CD4-positive, alpha-beta T cell (primary cell): ENCODE results near the gene MORN4. TPM values are rescaled to one million over a fixed set of nuclear protein-coding genes. Genes with fewer than 3 reads are reported as not detected.
A peak's percentile ranks its signal among the peaks of the same experiment; 100 is the strongest.

ENCODE experiments used
- ATAC-seq: fragments of 200-7000 bp; cut with Tn5 transposase; one replicate; pipeline ENCODE4 v1.10.0; 2022; ENCODE audit warnings: mild to moderate bottlenecking; ENCODE audit not compliant: poor library complexity
- CTCF ChIA-PET: fragments of 350-600 bp; sonication (Branson Sonifier 250); formaldehyde crosslinking; loops from one replicate; lab custom pipeline; 2021; ENCODE audit warnings: antibody characterized with exemption, inconsistent platforms; lab: Charles Lee
- POLR2A ChIA-PET: fragments of 350-600 bp; sonication (Branson Sonifier 250); formaldehyde crosslinking; loops from one replicate; lab custom pipeline; 2021; ENCODE audit warnings: antibody characterized with exemption, inconsistent platforms; lab: Charles Lee
- DNase-seq, 14 experiments: peaks; one replicate each; pipeline ENCODE4 v3.0.0-alpha.2; 2013 to 2020; ENCODE audit warnings: mixed read lengths in 2 of 14
- H3K27ac ChIP-seq, 2 donors: one replicate each; pipeline versions ENCODE4 v1.5.1 to v1.7.0; 2013; ENCODE audit warnings: low read length in 2 of 2, low read depth in 1 of 2, mild to moderate bottlenecking in 1 of 2
- H3K27me3 ChIP-seq, 2 experiments: 1 replicate in 1 of 2; 2 replicates in 1 of 2; pipeline versions ENCODE4 v1.6.1 to v1.7.0; 2013; ENCODE audit warnings: low read length in 2 of 2, control low read depth in 1 of 2, mild to moderate bottlenecking in 1 of 2, moderate library complexity in 1 of 2; ENCODE audit not compliant: insufficient read depth in 2 of 2, control insufficient read depth in 1 of 2
- H3K36me3 ChIP-seq: one replicate; pipeline ENCODE4 v1.6.1; 2013; ENCODE audit warnings: low read length, control low read depth; ENCODE audit not compliant: insufficient read depth
- H3K4me1 ChIP-seq: one replicate; pipeline ENCODE4 v1.6.1; 2013; ENCODE audit warnings: low read length, control low read depth; ENCODE audit not compliant: insufficient read depth
- H3K4me3 ChIP-seq: one replicate; pipeline ENCODE4 v1.5.1; 2013; ENCODE audit warnings: mild to moderate bottlenecking, low read length, moderate library complexity
- H3K9me3 ChIP-seq, 2 experiments: 1 replicate in 1 of 2; 2 replicates in 1 of 2; pipeline versions ENCODE4 v1.6.1 to v1.7.0; 2013; ENCODE audit warnings: low read length in 2 of 2, mild to moderate bottlenecking in 2 of 2, control low read depth in 1 of 2, moderate library complexity in 1 of 2; ENCODE audit not compliant: control insufficient read depth in 1 of 2, insufficient read depth in 1 of 2
- H3K27ac Mint-ChIP-seq: one replicate; pipeline ENCODE4 v1.8.0; 2020; ENCODE audit warnings: mixed read lengths
- H3K27me3 Mint-ChIP-seq: one replicate; pipeline ENCODE4 v1.8.0; 2021; ENCODE audit warnings: mixed read lengths
- H3K36me3 Mint-ChIP-seq: one replicate; pipeline ENCODE4 v1.8.0; 2021; ENCODE audit warnings: low read depth, mixed read lengths
- H3K4me1 Mint-ChIP-seq: one replicate; pipeline ENCODE4 v1.8.0; 2021; ENCODE audit warnings: low read depth, mixed read lengths
- H3K4me3 Mint-ChIP-seq: one replicate; pipeline ENCODE4 v1.8.0; 2020; ENCODE audit warnings: mild to moderate bottlenecking, mixed read lengths
- H3K9me3 Mint-ChIP-seq: one replicate; pipeline ENCODE4 v1.8.0; 2020; ENCODE audit warnings: mixed read lengths
- intact Hi-C, 2 experiments: fragments of 100-400 bp; cut with DNase I in 1 of 2; cut with micrococcal nuclease in 1 of 2; formaldehyde crosslinking; loops; one replicate each; pipeline versions ENCODE4 v1.15.1 to v1.9.0; 2023 to 2025; cut with DNase I, micrococcal nuclease
- total RNA-seq, 174 experiments: library from RNA in 2 of 174; stranded (reverse) in 2 of 174; gene quantifications; one replicate each; pipeline ENCODE4 v1.2.3 and lab custom pipeline; 2021 to 2026
- TF ChIP-seq, protein P1 (sequence below): fragments of 200-600 bp; IDR thresholded peaks from one replicate; pipeline ENCODE4 v1.8.0; 2022; ENCODE audit warnings: antibody characterized with exemption, mild to moderate bottlenecking

The MORN4 gene
- total RNA-seq, 2 experiments from 2014 or later = 0.36 to 0.39 TPM

DNA sequence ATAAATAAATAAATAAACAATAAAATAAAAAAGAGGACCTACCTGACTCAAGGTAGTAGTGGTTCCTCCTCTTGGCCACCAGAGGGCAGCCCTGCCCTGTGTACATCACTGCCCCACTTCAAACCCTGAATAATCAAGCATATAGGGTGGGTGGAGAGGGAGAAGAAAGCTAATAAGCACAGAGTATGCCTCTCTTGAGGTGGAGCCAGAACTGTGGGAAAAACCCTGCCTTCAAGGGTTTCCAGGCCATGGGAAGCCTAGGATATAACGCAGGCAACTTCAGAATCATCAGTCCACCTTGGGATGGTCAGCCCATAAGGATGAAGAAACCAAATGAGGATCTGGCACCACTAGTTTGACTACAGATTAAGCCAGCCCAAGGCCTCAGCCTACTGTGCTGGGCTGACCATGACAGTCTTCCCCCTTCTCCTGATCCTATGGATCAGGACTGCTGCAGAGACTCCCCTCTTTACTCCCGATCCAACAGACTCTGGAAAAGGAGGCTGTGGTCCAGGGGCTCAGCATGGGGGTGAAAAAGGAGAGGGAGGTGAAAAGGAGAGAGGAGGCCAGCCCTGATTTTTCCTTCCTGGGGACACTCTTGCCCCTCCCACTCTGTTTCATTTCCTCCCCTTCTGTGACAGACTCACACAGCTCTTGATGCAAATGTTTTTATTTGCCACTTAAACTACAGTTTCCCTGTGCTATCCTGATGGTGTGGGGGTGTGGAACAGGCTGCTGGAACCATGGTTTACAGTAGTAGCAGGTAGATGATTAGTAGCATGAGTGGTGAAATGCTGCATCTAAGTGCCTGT is 43.7 kb upstream of the MORN4 start:
- DNase-seq (peak; percentile 19 to 82 (median 44)), ATAC-seq (peak; percentile 94)
- Mint-ChIP-seq H3K9me3 (no peaks in the 10 kb centered on the region), H3K27me3 (no peaks in the 10 kb centered on the region), H3K27ac (no peak overlapping the region), H3K4me3 (no peak overlapping the region), H3K36me3 (peaks cover 44% of the 10 kb centered on the region), H3K4me1 (no peaks in the 10 kb centered on the region)
- no peaks in the 10 kb centered on the region for H3K9me3 ChIP-seq
- intact Hi-C loops = loop anchor here (1.0 to 10.0 kb wide), 5 partner anchors 24 to 368 kb away; partner anchors contain the start of gene MARVELD1 (in 2 of the 2)
- H3K36me3 ChIP-seq = peaks cover 36% of the 10 kb centered on the region
- no peaks in the 10 kb centered on the region for H3K27me3 ChIP-seq
- H3K27ac ChIP-seq = no peak overlapping the region
- ChIA-PET POLR2A (interaction anchor here (1.2 to 3.0 kb wide), 2 partner anchors 10 to 60 kb away, joined by 5 to 21 read pairs; partner anchors contain the start of genes AVPI1 and ZFYVE27), CTCF (interaction anchor here (0.8 to 3.3 kb wide), 9 partner anchors 9 to 59 kb away, joined by 3 to 27 read pairs (median 5); partner anchors contain the start of genes AVPI1 and ZFYVE27)
- TF ChIP-seq, protein P1, sequence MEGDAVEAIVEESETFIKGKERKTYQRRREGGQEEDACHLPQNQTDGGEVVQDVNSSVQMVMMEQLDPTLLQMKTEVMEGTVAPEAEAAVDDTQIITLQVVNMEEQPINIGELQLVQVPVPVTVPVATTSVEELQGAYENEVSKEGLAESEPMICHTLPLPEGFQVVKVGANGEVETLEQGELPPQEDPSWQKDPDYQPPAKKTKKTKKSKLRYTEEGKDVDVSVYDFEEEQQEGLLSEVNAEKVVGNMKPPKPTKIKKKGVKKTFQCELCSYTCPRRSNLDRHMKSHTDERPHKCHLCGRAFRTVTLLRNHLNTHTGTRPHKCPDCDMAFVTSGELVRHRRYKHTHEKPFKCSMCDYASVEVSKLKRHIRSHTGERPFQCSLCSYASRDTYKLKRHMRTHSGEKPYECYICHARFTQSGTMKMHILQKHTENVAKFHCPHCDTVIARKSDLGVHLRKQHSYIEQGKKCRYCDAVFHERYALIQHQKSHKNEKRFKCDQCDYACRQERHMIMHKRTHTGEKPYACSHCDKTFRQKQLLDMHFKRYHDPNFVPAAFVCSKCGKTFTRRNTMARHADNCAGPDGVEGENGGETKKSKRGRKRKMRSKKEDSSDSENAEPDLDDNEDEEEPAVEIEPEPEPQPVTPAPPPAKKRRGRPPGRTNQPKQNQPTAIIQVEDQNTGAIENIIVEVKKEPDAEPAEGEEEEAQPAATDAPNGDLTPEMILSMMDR = peak; percentile 91
- no peak overlapping the region for H3K4me3 ChIP-seq
- H3K4me1 ChIP-seq = peaks cover 5% of the 10 kb centered on the region

DNA sequence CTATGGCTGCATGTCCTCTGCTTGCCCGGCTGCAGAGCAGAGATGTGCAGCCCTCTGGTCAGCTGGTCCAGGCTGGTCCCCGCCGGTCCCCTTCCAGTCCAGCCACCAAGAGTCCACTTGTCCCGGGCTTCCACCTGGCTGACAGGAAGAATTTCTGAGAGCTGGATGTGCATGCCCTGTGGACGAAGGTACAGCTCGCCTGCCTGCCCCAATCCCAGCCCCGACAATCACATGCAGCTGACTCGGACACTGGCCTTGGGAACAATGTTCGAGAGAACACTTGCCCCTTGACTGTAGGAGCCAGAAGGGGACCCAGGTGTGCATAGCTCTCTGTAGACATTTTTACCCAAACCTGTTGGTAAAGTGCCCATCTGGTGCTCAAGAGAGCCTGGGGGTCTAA is 41.9 kb upstream of the MORN4 start:
- Histone ChIP-seq H3K4me1 (peaks cover 5% of the 10 kb centered on the region), H3K27me3 (no peaks in the 10 kb centered on the region), H3K9me3 (no peaks in the 10 kb centered on the region), H3K27ac (no peak overlapping the region), H3K4me3 (no peak overlapping the region), H3K36me3 (peaks cover 36% of the 10 kb centered on the region)
- ChIA-PET CTCF (interaction anchor here (3.3 kb wide), 1 partner anchor 12 kb away, joined by 27 read pairs; the partner anchor contains the start of gene AVPI1), POLR2A (interaction anchor here (3.0 kb wide), 1 partner anchor 11 kb away, joined by 21 read pairs; the partner anchor contains the start of gene AVPI1)
- H3K4me1 Mint-ChIP-seq = no peaks in the 10 kb centered on the region
- ATAC-seq (no peak), DNase-seq (no peak)
- intact Hi-C loops = loop anchor here (5.0 to 10.0 kb wide), 3 partner anchors 37 to 370 kb away; partner anchors contain the start of gene MARVELD1 (in 2 of the 2)
- H3K27me3 Mint-ChIP-seq = no peaks in the 10 kb centered on the region
- no peaks in the 10 kb centered on the region for H3K9me3 Mint-ChIP-seq
- peaks cover 55% of the 10 kb centered on the region for H3K36me3 Mint-ChIP-seq
- H3K27ac Mint-ChIP-seq = no peak overlapping the region
- no peak overlapping the region for H3K4me3 Mint-ChIP-seq
- TF ChIP-seq, protein P1 = no peak

- Mint-ChIP-seq H3K9me3 (no peaks in the 10 kb centered on the region), H3K4me1 (no peaks in the 10 kb centered on the region), H3K36me3 (peaks cover 56% of the 10 kb centered on the region), H3K4me3 (no peak overlapping the region), H3K27ac (no peak overlapping the region), H3K27me3 (no peaks in the 10 kb centered on the region)
- POLR2A ChIA-PET = no interaction called here
- TF ChIP-seq, protein P1 = no peak
- no peak for ATAC-seq
- intact Hi-C loops = loop anchor here in 1 of 2 experiments (10.0 kb wide), 1 partner anchor 371 kb away; no protein-coding TSS in a partner anchor
- Histone ChIP-seq H3K4me3 (no peak overlapping the region), H3K27me3 (no peaks in the 10 kb centered on the region), H3K27ac (no peak overlapping the region), H3K4me1 (peaks cover 5% of the 10 kb centered on the region), H3K9me3 (no peaks in the 10 kb centered on the region), H3K36me3 (peaks cover 36% of the 10 kb centered on the region)
- no peak for DNase-seq
- CTCF ChIA-PET = no interaction called here
Measured at GRCh38 chr10:97673736-97674525, 40.6 kb upstream of the MORN4 start.
